NOMO-1 treated with DMSO at 0.1 percent for 48 hours (cell line): ENCODE data around the gene SLC24A4.

ENCODE experiments used
- DNase-seq: peaks from one replicate; lab custom pipeline; 2025; ENCODE audit not compliant: unreplicated experiment; lab: John Stamatoyannopoulos, UW

The SLC24A4 gene

DNA sequence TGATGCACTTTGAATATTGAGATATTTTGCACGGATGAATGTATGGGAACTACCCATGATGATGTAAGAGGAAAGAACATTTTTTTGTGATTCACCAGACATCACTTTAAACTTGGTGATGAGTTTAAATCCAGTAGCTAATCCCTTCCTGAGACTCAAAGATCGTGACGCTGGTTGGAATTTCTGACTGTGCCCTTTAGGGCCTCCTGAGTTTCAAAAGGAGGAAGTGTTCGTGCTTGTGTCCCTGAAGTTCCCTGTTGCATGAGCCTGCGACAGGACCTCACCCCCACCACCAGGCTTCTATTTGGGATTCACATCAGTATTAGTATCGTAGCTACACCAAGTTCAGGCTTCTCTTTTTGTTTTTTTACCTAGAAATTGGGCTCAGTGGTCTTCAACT lies 172.1 kb downstream of the SLC24A4 start:
- DNase-seq: peak; percentile 57

DNA sequence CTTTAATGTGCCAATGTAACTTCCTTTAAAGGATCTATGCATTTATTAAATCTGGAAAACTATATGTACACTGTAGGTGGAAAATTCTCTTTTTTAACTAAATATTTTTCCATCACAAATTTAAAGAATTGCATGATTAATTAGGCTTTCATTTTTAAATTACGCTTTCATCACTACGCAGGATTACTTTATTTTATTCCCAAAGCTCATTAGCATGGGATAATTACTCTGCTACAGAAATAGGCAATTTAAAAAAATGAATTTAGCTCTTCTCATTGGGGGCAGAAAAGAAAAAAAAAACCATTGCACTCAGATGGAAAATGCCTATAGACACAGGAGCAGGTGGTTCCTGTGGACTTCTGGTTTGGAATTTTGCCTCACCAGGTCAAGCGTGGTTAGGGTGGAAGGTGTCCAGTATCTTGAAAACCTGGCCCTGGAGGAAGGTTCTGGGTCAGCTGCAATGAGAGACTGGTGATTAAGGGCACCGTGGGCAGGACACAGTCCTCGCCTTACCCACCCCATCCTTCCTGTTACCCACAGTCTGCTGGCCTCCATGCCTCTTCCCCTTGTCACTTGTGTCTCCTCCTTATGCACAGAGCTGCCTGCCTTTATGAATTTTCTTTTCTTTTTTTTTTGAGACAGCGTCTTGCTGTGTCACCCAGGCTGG lies 173.4 kb downstream of the SLC24A4 start:
- DNase-seq: no peak

DNA sequence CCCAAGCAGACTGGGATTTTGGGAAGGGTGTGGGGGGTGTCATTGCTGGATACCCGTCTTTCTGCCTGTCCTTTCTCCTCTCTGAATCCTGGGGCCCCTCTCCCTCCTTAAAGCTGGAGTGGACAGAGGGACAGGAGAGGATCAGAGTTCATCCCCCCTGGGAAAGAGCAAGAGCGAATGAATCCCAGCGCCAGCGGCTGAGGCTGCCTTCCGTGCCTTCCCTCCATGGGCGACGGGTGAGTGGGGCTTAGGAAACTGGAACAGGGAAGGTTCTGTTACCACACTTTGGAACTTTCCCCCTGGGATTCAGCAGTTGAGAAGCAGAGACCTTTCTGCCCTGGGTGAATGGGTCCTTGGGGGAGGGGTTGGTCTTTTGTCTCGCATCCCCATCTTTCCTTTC lies 174.4 kb downstream of the SLC24A4 start:
- no peak for DNase-seq

DNA sequence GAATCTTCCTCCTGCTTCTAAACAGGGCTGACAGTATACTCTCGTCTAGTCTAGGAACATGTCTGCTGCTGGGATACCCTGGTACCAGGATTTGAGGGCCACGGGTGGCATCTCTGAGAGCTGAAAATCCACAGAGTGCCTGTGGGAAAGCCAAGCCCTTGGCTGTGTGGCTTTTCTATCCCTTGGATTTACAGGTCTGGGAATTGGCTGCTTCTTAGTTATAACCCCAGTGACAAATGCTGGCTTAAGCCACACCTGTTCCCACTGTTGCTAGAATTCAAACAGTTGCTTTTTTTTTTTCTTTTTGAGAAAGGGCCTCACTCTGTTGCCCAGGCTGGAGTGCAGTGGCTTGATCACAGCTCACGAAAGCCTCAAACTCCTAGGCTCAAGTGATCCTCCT lies 176.3 kb downstream of the SLC24A4 start:
- DNase-seq: no peak

DNA sequence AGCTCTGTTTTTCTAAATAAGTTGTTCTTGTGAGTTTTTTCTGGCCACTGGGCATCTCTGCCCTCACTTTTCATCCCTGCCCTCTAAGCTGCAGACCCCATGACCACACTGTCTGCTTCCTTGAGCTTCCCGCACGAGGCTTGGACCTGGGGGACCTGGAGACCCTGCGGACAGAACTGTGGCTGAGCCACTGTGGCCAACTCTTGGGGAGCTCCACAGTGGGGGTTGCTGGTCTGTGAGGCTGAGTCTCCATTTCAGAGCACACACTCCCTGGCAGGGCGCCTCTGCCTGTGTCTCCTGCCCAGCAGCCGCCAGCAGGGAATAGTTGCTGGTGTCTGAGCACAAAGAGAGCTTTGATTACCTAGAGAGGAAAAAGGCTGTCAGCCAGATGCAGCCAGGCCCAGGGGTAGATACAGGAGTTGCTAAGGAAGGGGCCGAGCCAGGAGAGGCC lies 177.6 kb downstream of the SLC24A4 start:
- DNase-seq: no peak

DNA sequence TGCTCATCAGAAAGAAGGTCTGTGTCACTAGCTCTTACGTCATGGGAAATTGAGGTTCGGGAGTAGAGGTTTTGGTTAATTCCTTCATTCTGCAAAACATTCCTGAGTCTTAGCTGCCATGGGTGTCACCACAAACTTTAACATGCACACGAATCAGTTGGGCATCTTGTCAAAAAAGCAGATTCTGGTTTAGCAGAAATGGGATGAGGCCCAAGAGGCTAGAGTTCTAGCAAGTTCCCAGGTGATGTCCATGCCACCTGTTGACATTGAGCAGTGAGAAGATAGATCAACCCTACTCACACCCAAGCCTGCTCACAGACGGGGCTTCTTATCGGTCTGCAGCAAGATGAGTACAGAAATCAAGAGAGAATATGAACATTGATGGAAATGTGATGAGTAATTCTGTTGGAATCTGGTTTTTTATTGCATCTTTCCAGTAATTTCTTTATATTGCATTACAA lies 179.0 kb downstream of the SLC24A4 start:
- no peak for DNase-seq

DNA sequence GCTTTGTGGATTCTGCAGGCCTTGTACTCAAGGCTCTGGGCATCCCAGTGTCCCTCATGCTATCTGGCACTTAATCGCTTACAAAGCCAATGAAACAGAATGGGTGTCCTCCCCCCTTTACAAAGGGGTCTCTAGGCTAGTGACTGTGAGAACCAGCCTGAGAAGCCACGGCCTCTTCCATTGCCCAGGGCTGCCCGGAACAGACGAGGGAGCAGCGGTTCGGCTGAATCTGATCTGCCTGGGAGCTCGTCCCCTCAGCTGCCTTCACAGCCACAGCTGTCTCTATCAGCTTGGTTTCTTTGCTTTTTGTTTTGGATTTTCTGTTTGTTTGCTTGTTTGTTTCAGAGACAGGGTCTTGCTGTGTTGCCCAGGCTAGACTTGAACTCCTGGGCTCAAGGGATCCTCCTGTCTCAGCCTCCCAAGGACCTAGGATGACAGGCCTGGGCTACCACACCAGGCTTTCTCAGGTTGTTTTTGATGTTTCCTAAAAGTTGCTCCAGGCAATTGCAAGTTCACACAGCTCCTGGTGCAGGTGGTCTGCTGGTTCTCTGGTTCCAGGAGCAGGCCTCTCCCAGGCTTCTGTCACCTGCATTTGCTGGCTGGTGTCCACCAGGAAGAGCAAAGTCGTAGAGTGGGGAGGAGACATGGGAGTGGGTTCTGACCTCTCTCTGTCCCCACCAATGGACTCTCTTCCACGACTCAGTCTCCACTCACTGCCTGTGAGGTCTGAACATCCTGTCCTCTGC lies 179.7 kb downstream of the SLC24A4 start:
- no peak for DNase-seq

DNA sequence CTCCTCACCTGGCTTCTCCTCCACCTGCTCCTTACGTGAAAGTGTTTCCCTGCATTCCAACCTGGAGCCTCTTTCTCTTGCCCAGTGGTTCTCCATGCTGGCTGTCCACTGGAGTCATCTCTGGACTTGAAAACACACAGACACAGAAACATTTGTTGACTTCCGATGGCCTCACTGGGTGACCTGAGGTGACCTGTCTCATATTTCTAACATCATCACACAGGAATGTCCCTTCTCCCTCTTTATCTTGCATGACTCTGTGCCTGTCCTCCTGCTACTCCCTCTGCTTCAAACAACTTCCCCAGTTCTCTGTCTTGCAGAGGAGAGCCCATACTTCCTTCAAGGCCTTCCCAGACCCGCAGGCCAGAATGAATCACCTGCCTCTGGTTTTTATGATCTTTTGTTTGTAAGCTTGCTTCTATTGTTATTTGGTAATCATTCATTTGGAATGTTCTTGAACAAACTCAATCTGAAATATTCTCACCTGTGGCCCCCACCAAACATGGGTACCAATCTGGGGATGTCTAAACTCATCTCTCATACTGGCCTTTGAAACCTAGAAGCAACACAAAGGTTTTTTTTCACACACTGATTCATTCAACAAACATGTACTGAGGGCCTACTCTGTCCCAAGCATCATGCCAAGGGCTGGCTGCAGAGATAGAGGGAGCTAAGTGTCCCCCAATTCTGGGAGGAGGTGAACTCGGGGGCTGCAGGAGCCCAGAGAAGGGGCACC lies 181.0 kb downstream of the SLC24A4 start:
- DNase-seq: peak; percentile 11

DNA sequence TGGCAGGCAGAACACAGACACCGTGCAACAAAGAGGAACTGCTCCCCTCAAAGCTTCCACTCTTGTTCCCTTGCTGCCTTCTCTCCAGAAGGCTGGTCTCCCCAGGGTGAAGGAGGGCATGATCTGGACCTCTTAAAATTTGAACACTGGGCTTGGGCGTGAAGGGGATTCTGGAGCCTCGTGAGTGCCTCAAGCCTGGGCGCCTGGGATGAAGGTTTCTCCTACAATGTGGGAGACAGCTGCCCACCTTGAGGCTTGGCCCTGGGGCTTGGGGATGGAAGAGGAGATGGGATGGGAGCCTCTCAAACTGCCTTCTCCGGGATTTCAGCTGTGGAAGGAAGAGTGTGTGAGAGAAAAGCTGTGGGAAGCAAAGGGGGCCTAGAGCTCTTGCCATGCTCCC lies 182.9 kb downstream of the SLC24A4 start:
- no peak for DNase-seq

DNA sequence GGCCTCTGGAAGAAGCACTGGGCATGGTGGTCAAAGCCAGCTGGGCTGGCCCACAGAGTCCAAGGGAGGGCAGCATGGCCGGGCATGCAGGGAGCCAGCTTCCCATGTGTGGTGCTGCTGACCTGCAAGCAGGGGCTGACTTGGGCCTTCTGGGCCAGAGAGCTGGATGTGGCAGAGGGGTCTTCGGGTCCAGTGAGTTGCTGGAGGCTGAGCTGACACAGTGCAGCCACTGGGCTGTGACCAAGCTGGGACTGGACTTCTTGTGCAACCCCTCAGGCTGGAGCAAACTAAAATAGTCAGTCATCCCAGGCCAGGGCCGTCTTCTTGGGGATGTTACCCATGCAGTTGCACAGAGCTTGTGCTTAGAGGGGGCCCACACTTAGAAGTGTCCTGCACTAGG lies 183.3 kb downstream of the SLC24A4 start:
- DNase-seq: no peak

DNA sequence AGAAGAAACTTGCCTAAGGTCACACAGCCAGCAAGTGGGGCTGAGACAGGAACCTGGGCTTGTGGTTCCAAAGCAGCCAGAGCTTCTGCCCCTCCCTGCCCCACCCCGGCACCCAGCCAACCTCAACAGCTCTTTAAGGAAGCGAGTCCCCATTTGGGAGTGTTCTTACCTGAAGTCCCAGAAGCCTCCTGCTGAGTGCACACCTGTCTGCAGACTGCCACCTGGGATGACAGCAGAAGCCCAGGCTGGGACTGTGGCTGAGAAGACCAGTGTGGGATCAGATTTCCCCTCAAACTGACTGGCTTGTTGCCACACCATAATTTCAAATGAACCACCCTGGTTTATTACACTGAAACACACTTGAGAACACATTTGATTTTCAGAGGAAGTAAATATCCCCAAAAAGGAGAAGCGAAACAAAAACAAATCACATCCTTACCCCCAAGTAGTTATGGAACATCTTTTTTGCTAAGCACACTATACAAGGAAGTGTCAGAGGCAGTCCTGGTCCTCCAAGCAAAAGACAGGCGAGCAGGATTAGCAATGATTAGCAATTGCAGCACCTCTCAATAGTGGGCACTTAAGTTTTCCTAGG lies 184.3 kb downstream of the SLC24A4 start:
- peak; percentile 97 for DNase-seq

DNA sequence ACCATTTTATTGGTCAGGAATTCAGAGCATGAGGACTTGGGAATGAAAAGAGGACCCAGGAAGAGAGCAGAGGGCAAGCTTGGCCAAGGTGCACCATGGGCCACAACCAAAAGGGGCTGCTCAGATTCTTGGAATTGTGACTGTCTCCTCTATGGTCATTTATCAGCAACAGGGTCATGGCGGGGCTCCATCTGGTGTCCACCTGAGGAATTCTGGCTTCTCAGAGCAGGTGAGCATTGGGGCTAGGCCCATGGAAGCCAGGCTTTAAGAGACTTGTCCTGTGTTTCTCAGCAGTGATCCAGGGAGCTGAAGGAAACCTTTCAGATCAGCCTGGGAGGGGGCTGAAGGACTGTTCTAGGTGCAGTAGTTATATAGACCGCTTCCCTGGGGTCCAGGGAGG lies 188.0 kb downstream of the SLC24A4 start:
- no peak for DNase-seq

DNA sequence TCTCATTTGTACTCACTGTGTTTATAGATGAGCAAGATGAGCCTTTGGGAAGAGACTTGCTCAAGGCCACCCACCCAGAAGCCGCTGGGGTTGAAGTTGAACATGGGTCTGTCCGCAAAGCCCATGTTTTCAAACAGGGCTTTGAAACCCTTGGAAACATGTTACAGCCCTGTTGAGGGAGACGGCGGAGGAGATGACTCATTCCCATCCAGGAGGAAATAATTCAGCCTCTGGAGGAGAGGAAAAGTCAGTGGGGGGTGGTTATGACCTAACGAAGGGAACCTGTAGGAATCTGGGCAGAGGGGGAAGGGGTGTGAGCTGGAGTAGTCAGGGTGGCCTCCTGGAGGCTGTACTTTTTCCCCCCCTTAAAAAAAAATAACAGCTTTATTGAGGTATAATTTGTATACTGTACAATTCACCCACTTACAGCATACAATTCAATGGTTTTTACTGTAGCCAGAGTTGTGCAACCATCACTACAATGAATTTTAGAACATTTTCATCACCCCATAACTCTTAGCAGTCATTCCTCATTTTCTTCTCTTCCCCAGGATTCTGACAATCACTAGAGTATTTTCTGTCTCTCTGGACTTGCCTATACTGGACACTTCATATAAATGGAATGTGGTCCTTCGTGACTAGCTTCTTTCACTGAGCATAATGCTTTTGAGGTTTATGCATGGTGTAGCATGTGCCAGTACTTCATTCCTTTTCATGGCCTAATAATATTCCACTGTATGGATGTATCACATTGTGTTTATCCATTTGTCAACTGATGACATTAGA lies 188.7 kb downstream of the SLC24A4 start:
- DNase-seq: no peak

DNA sequence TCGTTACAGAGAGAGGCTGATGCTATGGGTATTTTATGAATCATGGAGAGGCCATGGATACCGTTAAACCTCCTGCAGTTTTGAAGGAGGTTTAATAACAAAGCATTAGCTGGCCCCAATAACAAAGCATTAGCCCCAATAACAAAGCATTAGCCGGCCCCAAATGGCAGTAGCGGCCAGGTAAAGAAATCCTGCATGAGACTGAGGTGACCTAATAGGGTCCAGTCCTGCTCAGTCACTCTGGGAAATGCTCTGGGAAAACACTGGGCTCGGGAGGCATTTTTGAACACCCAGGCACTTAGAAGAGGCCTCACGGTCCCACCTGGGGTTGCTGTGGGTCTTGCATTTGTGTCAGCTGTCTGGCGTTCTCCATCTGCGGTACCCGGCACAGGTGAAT lies 189.8 kb downstream of the SLC24A4 start:
- DNase-seq: no peak

DNA sequence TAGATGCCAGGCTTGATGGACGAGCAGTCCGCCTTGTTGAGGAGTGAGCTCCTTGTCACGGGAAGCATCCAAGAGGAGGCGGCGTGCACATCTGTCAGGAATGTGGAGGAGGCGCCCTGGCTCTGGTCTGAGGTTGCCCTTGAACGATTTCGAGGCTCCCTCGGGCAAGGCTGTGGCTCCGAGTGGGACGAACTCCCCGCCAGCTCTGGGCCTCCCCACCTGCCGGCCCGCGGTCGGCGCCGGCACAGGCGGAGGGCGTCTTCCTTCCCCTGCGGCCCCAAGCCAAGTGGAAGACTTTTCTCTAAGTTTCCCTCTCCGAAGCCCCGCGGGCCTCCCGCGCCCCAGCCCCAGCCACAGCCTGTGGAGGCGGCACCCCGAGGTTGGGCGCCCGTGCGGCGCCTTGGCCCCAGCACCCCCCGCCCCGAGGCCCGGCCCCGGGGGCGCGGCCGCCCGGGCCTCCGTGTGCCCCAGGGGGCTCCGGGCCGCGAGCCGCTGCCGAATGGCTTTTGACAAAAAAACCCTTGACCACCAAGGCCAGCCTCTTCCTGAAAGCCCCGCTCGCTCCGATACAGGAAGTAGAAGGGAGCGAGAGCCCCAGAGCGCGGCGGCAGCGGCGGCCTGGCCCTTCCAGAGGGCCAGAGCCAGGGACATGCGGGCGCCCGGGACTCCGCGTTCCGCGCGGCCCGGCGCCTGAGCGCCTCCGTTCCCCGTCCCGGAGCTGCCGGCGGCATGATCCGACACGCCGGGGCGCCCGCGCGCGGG lies 190.4 kb downstream of the SLC24A4 start, which contains the start of gene RIN3:
Gene RIN3, plus strand, starts transcription at position 578 of the 762 bp plus-strand sequence. Its CDS starts 152 bp downstream, at position 730.
- peak; percentile 58 for DNase-seq

DNA sequence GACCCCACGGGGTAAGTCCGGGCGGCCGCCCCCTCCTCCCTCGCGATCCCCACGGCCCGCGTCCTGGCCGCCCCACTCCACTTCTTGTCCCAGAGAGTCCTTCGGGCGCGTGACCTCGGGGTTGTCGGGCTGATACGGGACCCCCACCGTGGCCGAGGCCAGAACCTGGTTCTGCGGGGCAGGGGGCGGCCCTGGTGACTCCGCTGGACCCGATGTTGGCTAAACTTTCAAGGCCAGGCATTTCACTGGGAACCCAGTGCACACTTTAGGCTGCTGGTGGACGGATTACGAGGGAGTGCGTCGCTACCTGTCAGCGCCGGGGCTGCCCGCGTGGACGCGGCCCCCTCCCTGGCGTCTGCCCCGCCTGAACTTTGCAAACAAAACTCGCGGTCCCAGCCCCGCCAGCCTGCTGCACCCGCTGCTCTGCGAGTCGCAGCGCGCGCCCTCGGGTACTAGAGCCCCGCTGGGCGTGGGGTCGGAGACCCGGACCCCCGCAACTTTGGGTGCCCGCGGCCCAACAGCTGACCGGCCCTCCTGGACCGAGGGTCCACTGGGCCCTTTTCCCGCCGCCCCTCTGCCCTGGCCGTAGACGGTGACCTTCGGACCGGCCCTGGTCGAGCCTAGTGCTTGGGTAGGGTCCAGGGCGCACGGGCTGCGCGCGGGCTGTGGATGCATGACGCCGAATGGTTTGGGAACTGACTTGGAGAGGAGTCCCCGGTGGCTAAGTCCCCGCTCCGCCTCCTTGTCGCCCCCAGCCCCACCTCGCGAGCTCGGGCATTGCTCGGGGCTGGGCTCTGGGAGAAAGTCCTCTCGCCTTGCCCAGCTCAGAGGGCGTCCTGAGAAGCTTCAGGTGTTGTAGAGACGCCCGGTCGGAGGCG lies 191.2 kb downstream of the SLC24A4 start:
- no peak for DNase-seq

DNA sequence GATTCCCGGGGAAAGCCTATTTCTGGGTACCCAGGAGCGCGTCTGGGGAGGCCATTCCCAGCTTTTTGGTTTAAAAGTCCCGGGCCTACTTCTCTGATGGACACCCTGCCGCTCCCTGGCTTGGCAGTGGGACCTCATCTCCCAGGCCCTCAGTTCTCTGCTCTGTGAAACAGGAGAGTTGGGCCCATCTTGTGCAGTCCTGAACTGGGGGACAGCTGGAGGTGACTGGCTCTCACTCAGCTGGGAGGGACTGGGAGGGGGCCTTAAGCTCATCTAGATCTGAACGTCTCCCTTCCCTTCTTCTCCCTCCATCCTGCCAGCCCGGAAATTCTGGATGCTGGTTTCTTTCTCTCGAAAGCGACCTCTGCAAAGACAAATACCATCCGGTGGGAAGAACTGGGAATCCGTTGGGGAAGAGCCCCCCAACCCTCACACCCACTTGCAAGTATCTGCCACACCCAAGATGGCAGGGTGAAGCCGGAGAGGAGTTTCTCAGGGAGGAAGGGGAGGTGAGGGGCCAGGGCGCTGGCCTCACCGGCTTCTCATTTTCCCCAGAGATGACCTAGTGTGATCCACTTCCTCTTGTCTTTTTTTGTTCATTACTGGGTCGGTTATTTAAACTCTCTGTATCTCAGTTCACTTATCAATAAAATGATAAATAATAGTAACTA lies 192.0 kb downstream of the SLC24A4 start:
- peak; percentile 11 for DNase-seq
